Mucosa of descending colon (tissue), 3 donors: ENCODE data around the gene DPP6. TPM values are rescaled to one million over a fixed set of nuclear protein-coding genes. Genes with fewer than 3 reads are reported as not detected.

Source experiments
- ATAC-seq: fragments of 200-7000 bp; cut with Tn5 transposase; one replicate; pipeline ENCODE4 v1.9.1; 2020; ENCODE audit warnings: mild to moderate bottlenecking, moderate library complexity
- DNase-seq, 3 donors: peaks; one replicate each; pipeline ENCODE4 v3.0.0-alpha.2; 2020
- H3K36me3 ChIP-seq: fragments of 200-600 bp; one replicate; pipeline ENCODE4 v1.8.0; 2021; ENCODE audit warnings: low read depth, mild to moderate bottlenecking
- H3K4me1 ChIP-seq: fragments of 200-600 bp; one replicate; pipeline ENCODE4 v1.8.0; 2021; ENCODE audit warnings: low read depth, mild to moderate bottlenecking
- H3K4me3 ChIP-seq: fragments of 200-600 bp; one replicate; pipeline ENCODE4 v1.8.0; 2021; ENCODE audit warnings: mild to moderate bottlenecking
- H3K9me3 ChIP-seq: fragments of 200-600 bp; one replicate; pipeline ENCODE4 v1.8.0; 2021; ENCODE audit warnings: mild to moderate bottlenecking
- CTCF ChIP-seq: fragments of 200-600 bp; IDR thresholded peaks from one replicate; pipeline ENCODE4 v1.8.0; 2022; ENCODE audit warnings: antibody characterized with exemption, mild to moderate bottlenecking
- intact Hi-C, 2 donors: fragments of 100-400 bp; cut with DNase I in 1 of 2; cut with micrococcal nuclease in 1 of 2; formaldehyde crosslinking; loops; one replicate each; pipeline versions ENCODE4 v1.11.0 to v1.11.1; 2022; cut with DNase I, micrococcal nuclease
- total RNA-seq, 3 donors: library from RNA; stranded (reverse); fragmentation: NEBNext Ultra II Directional in 2 of 3; extraction: Animal tissue kit (Norgen Biotek cat#: 25700) in 2 of 3; gene quantifications; one replicate each; pipeline versions ENCODE4 v1.2.1 to v1.2.4, GENCODE V29; 2021 to 2023
- donor health status: DM: no; HTN: no; CAD: no; lungs with moderate emphysema.
- donor health status: DM: no; HTN: no; CAD: no.
- donor health status: DM: no; HTN: yes; CAD: no.

DPP6 gene
- total RNA-seq, 3 donors from 2014 or later = 1.3 to 33.8 (median 1.5) TPM

- H3K9me3 ChIP-seq = no peaks in the 10 kb centered on the region
- ATAC-seq (no peak), DNase-seq (no peak)
- H3K4me1 ChIP-seq = no peaks in the 10 kb centered on the region
- H3K36me3 ChIP-seq = no peaks in the 10 kb centered on the region
- intact Hi-C loops = no loop called here
- no peak for TF ChIP-seq CTCF
- no peak overlapping the region for H3K4me3 ChIP-seq
These were observed 235.2 kb downstream of the DPP6 start for GRCh38 chr7:154287356-154287755.

GRCh38 chr7:154289119-154289518 lies 236.9 kb downstream of the DPP6 start:
- Histone ChIP-seq H3K9me3 (no peaks in the 10 kb centered on the region), H3K36me3 (no peaks in the 10 kb centered on the region), H3K4me1 (no peaks in the 10 kb centered on the region), H3K4me3 (no peak overlapping the region)
- no peak for ATAC-seq
- TF ChIP-seq CTCF = no peak
- intact Hi-C loops = no loop called here
- DNase-seq = no peak

- intact Hi-C loops = no loop called here
- TF ChIP-seq CTCF = no peak
These were observed 244.2 kb downstream of the DPP6 start for GRCh38 chr7:154296443-154296842.

GRCh38 chr7:154299736-154300135 lies 247.5 kb downstream of the DPP6 start:
- no peak for ATAC-seq
- H3K4me1 ChIP-seq = no peaks in the 10 kb centered on the region
- no peak overlapping the region for H3K4me3 ChIP-seq
- TF ChIP-seq CTCF = no peak
- no peak for DNase-seq
- intact Hi-C loops = no loop called here
- H3K9me3 ChIP-seq = no peaks in the 10 kb centered on the region
- no peaks in the 10 kb centered on the region for H3K36me3 ChIP-seq

More at GRCh38 chr7:154296443-154296842, 244.2 kb downstream of the DPP6 start:
- no peak for ATAC-seq
- Histone ChIP-seq H3K9me3 (no peaks in the 10 kb centered on the region), H3K36me3 (no peaks in the 10 kb centered on the region), H3K4me3 (no peak overlapping the region), H3K4me1 (no peaks in the 10 kb centered on the region)
- DNase-seq = no peak

- intact Hi-C loops = no loop called here
- Histone ChIP-seq H3K9me3 (no peaks in the 10 kb centered on the region), H3K4me1 (no peaks in the 10 kb centered on the region), H3K36me3 (no peaks in the 10 kb centered on the region), H3K4me3 (no peak overlapping the region)
- no peak for TF ChIP-seq CTCF
- ATAC-seq (no peak), DNase-seq (no peak)
These were observed 250.2 kb downstream of the DPP6 start for GRCh38 chr7:154302380-154302779.

GRCh38 chr7:154304231-154304630 lies 252.0 kb downstream of the DPP6 start:
- no peak for DNase-seq
- Histone ChIP-seq H3K4me3 (no peak overlapping the region), H3K4me1 (no peaks in the 10 kb centered on the region), H3K36me3 (no peaks in the 10 kb centered on the region), H3K9me3 (no peaks in the 10 kb centered on the region)
- intact Hi-C loops = no loop called here
- ATAC-seq = no peak
- no peak for TF ChIP-seq CTCF
